ENCODE results near the gene RNPC3. TPM values are rescaled to one million over a fixed set of nuclear protein-coding genes. Genes with fewer than 3 reads are reported as not detected.

The RNPC3 gene
- polyA plus RNA-seq, 1 of the 3 experiments (the other 2 are of a cell fraction), result 10.0 TPM

DNA sequence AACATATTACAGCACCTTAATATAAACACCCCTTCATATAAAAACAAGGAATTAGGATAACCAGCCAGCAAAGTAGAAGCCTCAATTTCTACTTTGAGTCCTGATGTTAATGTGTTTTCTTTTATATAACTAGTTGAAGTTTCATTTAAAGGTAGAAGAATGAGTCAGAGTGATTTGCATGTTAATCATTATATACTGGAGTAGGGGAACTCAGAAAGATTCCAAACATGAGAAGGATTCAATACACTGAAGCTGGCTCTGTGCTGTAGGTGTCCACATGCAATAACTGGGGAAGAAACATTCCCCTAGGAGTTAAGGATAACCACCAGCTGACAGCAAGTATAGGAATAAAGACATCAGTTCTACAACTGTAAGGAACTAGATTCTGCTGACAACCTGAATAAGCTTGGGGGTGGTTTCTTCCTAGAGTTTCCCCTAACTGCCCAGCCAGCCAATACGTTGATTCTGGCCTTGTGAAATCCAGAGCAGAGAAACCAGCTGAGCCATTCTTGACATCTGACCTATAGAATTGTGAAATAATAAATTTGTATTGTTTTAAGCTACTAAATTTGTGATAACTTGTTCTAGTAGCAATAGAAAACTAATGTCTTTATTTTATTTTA lies 33.4 kb upstream of the RNPC3 start:
- no peak overlapping the region for H3K4me2 ChIP-seq
- no peaks in the 10 kb centered on the region for H3K27me3 ChIP-seq (ENCODE audit: insufficient read depth)
- H3K9me2 ChIP-seq, result no peaks in the 10 kb centered on the region
- TF ChIP-seq NFIC (IDR thresholded peaks at IDR 0.05; ENCODE audit: borderline replicate concordance) (no peak), CHD2 (IDR thresholded peaks at IDR 0.05; ENCODE audit: low read length, partially characterized antibody) (no peak), FOXJ3 (CRISPR knock-in tag; IDR thresholded peaks at IDR 0.05) (no peak), RCOR1 (IDR thresholded peaks at IDR 0.05; ENCODE audit: low read length) (no peak), EZH2phosphoT487 (IDR thresholded peaks at IDR 0.05; ENCODE audit: borderline replicate concordance, low read depth) (no peak), PBX3 (IDR thresholded peaks at IDR 0.05) (no peak), YY1 (IDR thresholded peaks at IDR 0.05; ENCODE audit: low read depth) (no peak), CTCF (IDR thresholded peaks at IDR 0.05) (no peak), TEAD4 (IDR thresholded peaks at IDR 0.05; ENCODE audit: borderline replicate concordance, insufficient read depth) (no peak), EP300 (IDR thresholded peaks at IDR 0.05; ENCODE audit: borderline replicate concordance in 1 of 2, low read depth in 1 of 2, low read length in 1 of 2) (no peak), RXRA (IDR thresholded peaks at IDR 0.05; ENCODE audit: borderline replicate concordance, low read depth) (no peak), RAD21 (IDR thresholded peaks at IDR 0.05; ENCODE audit: low read length) (no peak), USF1 (IDR thresholded peaks at IDR 0.05; ENCODE audit: borderline replicate concordance, low read depth) (no peak), NRF1 (IDR thresholded peaks at IDR 0.05; ENCODE audit: low read depth, low read length) (no peak)
- TF ChIP-seq, protein P1, sequence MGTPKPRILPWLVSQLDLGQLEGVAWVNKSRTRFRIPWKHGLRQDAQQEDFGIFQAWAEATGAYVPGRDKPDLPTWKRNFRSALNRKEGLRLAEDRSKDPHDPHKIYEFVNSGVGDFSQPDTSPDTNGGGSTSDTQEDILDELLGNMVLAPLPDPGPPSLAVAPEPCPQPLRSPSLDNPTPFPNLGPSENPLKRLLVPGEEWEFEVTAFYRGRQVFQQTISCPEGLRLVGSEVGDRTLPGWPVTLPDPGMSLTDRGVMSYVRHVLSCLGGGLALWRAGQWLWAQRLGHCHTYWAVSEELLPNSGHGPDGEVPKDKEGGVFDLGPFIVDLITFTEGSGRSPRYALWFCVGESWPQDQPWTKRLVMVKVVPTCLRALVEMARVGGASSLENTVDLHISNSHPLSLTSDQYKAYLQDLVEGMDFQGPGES (IDR thresholded peaks at IDR 0.05; ENCODE audit: low read depth, low read length), result no peak
- TF ChIP-seq, protein P2, sequence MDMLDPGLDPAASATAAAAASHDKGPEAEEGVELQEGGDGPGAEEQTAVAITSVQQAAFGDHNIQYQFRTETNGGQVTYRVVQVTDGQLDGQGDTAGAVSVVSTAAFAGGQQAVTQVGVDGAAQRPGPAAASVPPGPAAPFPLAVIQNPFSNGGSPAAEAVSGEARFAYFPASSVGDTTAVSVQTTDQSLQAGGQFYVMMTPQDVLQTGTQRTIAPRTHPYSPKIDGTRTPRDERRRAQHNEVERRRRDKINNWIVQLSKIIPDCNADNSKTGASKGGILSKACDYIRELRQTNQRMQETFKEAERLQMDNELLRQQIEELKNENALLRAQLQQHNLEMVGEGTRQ (IDR thresholded peaks at IDR 0.05; ENCODE audit: borderline replicate concordance, low read depth, low read length), result no peak
- H3K79me2 ChIP-seq (ENCODE audit: insufficient read depth), result no peaks in the 10 kb centered on the region
- H3K27ac ChIP-seq (ENCODE audit: low read depth in 2 of 2, low read length in 1 of 2), result no peak overlapping the region
- H4K20me1 ChIP-seq (ENCODE audit: insufficient read depth), result no peaks in the 10 kb centered on the region
- ChIA-PET POLR2A (no interaction called here), CTCF (no interaction called here)
- no peak for DNase-seq
- peaks cover 16% of the 10 kb centered on the region for H3F3A ChIP-seq (replicated peaks; ENCODE audit: insufficient read depth)
- no peak overlapping the region for H3K9ac ChIP-seq
- H3K4me1 ChIP-seq (ENCODE audit: control insufficient read depth in 1 of 2, insufficient read depth in 2 of 2, low read depth in 1 of 2, low read length in 1 of 2), result no peaks in the 10 kb centered on the region; a peak in 1 of 4 replicates
- H3K9me3 ChIP-seq, result no peaks in the 10 kb centered on the region
- H3K4me3 ChIP-seq (ENCODE audit: low read depth in 2 of 2, low read length in 1 of 2), result no peak overlapping the region
- no peak overlapping the region for H2AFZ ChIP-seq (ENCODE audit: low read depth)
- H3K36me3 ChIP-seq (replicated peaks in 1 of 2; ENCODE audit: control insufficient read depth in 1 of 2, insufficient read depth in 2 of 2, low read length in 1 of 2), result no peaks in the 10 kb centered on the region
- 75% methylated on average over 1 of the region's 1 CpG for WGBS (ENCODE audit: low lambda C conversion rate)

All from SK-N-SH (cell line).